Lower leg skin (tissue), 3 donors: ENCODE measurements around the gene AQP2.

ENCODE experiments used
- POLR2A ChIP-seq, 2 donors: fragments of 450-650 bp; IDR thresholded peaks; one replicate each; pipeline ENCODE4 v1.6.1; 2016 to 2017; ENCODE audit warnings: antibody characterized with exemption in 2 of 2, mild to moderate bottlenecking in 1 of 2, moderate library complexity in 1 of 2
- TF ChIP-seq, protein P1 (sequence below), 3 donors: fragments of 450-650 bp; IDR thresholded peaks; one replicate each; pipeline ENCODE4 v1.5.1; 2016; ENCODE audit warnings: antibody characterized with exemption in 3 of 3, mild to moderate bottlenecking in 3 of 3, moderate library complexity in 2 of 3

GRCh38 chr12:49932023-49932422 lies 18.5 kb upstream of the AQP2 start:
- TF ChIP-seq POLR2A (IDR thresholded peaks at IDR 0.05), result no peak
- TF ChIP-seq, protein P1, sequence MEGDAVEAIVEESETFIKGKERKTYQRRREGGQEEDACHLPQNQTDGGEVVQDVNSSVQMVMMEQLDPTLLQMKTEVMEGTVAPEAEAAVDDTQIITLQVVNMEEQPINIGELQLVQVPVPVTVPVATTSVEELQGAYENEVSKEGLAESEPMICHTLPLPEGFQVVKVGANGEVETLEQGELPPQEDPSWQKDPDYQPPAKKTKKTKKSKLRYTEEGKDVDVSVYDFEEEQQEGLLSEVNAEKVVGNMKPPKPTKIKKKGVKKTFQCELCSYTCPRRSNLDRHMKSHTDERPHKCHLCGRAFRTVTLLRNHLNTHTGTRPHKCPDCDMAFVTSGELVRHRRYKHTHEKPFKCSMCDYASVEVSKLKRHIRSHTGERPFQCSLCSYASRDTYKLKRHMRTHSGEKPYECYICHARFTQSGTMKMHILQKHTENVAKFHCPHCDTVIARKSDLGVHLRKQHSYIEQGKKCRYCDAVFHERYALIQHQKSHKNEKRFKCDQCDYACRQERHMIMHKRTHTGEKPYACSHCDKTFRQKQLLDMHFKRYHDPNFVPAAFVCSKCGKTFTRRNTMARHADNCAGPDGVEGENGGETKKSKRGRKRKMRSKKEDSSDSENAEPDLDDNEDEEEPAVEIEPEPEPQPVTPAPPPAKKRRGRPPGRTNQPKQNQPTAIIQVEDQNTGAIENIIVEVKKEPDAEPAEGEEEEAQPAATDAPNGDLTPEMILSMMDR (IDR thresholded peaks at IDR 0.05), result no peak
